RCC 7860 (cell line): ENCODE results near the gene RETN.
A peak's percentile ranks its signal among the peaks of the same experiment; 100 is the strongest.

Experiments
- DNase-seq: peaks from one replicate; pipeline ENCODE4 v3.0.0-alpha.2; 2015; ENCODE audit warnings: low spot score
- FAIRE-seq: peaks from 2 replicates; lab custom pipeline; 2012; peaks lifted over from hg19 to GRCh38; lab: Jason Lieb, UNC

The RETN gene, protein sequence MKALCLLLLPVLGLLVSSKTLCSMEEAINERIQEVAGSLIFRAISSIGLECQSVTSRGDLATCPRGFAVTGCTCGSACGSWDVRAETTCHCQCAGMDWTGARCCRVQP

DNA sequence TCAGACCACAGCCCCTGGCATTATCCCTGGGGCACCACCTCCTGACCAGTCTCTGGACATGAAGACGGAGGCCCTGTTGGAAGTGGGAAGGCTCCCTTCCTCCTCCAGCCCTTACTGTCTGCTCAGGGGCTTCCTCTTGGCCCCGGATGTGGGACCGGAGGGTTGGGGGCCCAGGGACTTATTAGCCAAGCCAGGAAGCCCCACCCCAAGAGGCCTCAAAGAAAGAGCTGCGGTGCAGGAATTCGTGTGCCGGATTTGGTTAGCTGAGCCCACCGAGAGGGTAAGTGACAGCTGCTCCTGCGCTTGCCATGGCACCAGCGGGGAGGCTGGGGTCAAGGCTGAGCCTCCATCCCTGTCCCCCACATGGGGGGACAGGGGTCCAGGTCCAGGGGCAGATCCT is at the start of gene RETN:
Gene RETN (plus strand): TSS at position 208 of the 400 bp plus-strand sequence. CDS start 278 bp downstream, outside the sequence.
- DNase-seq: no peak
- FAIRE-seq: no peak

DNA sequence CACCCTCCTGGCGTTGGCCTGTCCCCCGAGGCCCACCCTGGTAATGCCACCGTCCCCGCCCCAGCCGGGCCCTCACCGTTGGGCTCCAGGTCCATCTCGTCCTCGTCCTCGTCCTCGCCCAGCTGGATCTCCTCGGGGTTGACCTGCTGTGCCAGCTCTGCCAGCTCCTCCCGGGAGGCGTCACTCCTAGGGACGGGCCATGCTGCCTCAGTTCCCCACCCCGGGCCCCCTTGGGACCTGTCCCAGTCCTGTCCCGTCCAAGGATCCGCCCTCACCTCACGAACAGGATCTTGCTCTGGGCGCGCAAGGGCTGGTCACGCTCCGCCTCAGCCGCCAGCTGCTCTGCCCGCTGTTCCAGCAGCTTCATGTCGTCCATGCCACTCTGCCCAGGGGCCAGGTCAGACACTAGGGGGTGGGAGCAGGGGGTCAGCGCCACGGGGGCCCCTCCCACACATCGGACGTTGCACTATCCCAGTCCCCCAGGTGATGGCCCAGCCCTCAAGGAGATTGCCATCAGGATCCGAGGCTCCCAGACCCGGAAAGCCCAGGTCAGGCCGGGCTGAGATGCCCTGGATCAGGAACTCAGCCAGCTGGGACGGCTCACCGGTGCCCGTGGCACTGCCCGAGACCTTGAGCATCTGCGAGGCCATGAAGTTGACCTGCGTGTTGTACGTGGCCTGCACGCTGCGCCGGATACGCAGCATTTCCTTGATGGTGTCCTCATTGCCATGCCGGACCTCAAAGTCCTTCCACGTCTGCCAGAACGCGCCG is 49.0 kb upstream of the RETN start:
- FAIRE-seq: no peak
- no peak for DNase-seq

DNA sequence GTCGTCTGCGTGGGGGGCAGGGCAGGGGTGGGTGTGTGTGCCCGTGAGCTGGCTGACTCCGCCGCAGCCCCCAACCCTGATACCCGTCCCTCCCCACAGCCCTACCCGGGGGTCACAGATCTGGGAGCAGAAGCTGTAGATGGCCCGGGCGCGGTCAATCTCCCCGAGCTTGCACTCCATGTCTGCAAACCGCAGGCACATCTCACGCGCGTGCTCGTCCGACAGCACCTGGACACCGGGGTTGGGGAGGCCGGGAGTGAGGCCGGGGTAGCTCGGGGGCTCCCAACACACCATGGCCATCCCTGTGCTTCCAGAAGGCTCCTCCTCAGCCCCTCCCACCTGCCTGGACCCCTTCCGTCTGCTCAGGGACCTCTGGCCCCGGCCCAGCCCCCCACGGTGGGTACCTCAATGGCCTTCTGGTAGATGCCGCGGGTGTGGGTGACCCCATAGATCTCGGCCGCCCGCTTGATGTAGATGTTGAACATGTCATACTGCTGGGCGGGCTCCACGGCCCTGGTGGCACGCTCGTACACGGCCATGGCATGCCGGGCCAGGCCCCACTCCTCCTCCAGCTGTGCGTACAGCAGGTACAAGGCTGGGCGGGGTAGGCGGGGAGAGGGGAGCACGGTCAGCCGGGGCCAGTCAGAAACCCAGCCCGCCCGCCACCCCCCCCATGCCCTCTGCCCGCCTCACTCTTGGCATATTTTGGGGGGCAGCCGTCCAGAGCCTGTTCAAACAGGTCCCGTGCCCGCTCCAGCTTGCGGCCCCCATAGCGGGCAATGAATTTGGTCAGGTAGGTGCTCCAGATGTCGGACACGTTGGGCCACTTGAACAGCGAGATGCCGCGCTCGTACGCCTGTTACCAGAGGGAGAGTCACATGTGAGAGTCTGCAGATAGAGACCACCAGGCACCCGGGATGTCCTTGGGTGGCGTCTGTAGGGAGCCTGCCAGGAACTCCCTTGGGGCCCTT is 48.1 kb upstream of the RETN start:
- FAIRE-seq (no peak), DNase-seq (no peak)

GRCh38 chr19:7622933-7623685 is 45.7 kb upstream of the RETN start:
- no peak for DNase-seq
- no peak for FAIRE-seq

DNA sequence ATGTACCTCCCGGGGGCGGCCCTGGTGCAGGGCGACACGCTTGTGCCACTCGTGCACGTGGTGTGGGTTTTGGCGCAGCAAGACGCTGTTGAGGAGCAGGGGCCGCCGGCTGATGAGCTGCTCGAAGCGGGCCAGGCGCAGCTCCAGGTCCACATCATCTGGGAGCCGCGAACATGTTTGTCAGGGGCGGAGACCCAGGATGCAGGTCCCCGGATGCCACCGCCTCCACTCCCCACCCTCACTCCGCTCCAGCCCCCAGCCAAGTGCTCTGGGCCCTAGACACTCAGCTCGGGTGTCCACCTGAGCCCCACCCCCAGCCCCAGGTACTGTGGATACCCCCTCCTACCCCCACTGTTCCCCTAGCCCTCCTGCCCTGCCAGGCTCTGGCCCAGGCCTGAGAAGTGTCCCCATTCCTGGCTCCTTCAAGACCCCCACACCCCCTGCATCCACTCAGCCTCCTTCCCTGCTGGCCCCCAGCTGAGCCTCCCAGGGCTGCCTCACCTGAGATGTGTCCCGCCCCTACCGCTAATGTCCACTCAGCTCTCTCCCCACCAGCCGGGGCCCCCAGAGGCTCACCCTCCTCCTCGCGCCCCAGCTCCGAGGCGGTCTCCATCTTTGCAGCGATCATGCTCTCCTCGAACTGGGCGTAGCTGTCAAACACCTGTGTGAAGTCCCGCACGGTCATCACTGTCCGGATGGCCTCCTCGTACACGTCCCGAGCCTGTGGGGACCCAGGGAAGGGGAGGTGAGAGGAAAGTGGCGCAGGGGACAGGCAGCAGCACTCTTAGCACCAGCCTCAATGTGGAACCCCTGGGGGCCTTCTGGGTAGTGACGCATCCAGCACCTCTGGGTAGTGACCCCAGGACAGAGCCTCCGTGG is 44.9 kb upstream of the RETN start:
- FAIRE-seq: no peak

GRCh38 chr19:7624810-7625209 is 44.0 kb upstream of the RETN start:
- no peak for FAIRE-seq
- DNase-seq: no peak

More for the DNA sequence above, 44.9 kb upstream of the RETN start:
- no peak for DNase-seq

- DNase-seq (no peak), FAIRE-seq (no peak)
Observed at GRCh38 chr19:7625763-7626372, 43.0 kb upstream of the RETN start.

DNA sequence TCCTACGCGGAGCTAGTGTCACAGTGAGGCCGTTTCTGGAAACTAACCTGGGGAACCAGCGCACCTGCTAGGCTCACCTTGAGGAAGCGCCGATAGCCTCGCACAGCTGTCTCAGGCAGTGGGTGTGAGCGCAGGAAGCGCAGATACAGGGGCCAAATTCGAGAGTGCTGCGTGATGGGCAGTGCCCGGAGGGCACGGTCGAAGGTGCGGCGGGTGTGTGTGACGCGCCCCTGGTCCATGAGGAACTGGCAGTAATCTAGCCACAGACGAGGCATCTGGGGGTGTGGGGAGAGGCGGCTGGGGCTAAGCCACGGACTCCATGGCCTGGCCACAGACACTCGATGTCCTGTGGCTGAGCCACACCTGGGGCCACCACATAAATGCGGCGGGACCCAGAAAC is 41.7 kb upstream of the RETN start:
- no peak for FAIRE-seq
- no peak for DNase-seq

DNA sequence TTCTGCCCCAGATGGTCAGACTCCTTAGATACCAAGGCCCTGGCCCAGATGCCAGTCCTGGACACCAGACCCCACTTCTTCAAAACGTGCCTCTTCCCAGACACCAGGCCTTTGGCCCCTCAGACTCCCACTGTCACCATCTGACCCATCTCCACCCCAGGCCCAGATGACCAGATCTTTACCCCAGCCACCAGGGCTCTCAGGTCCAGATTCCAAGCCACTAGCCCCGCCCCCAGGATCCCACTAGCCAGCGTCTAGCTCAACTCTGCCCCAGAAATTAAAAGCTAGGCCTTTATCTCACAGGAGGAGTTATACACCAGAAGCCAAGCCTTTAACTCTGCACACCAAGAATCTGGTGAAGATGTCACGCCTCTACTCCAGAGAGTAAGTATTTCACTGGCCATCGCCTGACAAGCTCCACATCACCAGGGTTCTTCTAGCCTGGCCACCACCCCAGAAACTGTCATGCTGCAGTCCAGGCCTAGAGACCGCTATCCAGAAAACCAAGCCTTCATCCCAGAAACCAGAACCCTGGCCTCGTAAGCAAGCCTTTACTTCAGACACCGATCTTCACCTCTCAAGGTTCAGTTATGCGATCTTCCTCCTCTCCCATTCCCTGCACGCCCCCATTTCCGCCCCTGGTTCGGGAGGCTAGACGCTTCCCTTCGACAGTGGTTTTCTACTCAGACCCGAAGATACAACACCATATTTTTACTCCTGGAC is 40.1 kb upstream of the RETN start:
- DNase-seq: no peak
- FAIRE-seq: no peak

GRCh38 chr19:7629347-7630054 is 39.3 kb upstream of the RETN start, which contains the start of the genes PET100 and XAB2:
PET100 (plus strand) TSS chr19:7629793; CDS start chr19:7629834, 41 bp downstream.
XAB2 (minus strand) TSS chr19:7629545; CDS start chr19:7629527, 18 bp downstream.
- FAIRE-seq (peak; percentile 96), DNase-seq (peak; percentile 98)

GRCh38 chr19:7631577-7631976 is 37.3 kb upstream of the RETN start:
- DNase-seq: no peak
- no peak for FAIRE-seq

- no peak for DNase-seq
Observed at GRCh38 chr19:7632340-7633203, 36.3 kb upstream of the RETN start.

DNA sequence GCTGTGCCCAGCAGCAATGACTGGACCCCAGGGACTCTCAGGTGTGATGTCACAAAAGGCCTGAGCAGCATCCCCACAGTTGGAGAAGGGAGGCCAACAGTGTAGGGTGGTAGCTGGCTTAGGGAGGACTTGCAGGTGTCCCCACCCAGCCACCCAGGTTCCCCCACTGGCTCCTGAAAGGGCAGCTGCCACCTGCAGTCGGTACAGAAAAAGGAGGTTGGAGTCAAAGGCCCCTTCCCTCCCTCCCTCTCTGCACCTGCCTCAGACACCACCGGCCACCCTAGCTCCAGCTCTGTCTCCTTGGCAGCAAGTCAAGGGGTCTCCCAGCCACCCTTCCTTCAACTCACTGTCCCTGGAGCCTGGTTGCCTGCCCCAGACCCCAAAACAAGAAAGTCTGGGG is 35.2 kb upstream of the RETN start, which contains the start of gene PCP2:
Gene PCP2 (minus strand): TSS at position 22 of the 400 bp plus-strand sequence. CDS start 262 bp downstream, outside the sequence.
- FAIRE-seq (no peak), DNase-seq (no peak)

More at GRCh38 chr19:7632340-7633203, 36.3 kb upstream of the RETN start:
- no peak for FAIRE-seq

GRCh38 chr19:7635670-7636069 is 33.2 kb upstream of the RETN start:
- DNase-seq: no peak
- FAIRE-seq: no peak

DNA sequence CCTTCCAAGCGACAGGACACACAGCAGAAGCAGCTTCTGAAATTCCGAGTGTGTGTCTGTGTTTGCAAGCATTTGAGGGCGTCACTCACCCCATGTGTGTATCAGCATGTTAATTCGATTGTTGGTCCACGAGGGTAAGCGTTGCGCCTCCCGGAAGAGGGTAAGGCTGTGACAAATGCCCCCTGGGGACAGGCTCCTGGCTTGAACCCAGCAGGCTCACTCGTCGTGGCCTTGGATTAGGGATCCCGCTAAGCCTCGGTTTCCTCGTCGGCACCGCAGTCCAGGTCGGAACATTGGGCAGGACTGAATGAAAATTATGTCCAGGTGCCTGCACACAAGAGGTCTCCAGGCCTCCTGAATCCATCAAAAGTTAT is 32.5 kb upstream of the RETN start:
- no peak for FAIRE-seq
- no peak for DNase-seq

GRCh38 chr19:7636691-7637373 is 32.0 kb upstream of the RETN start, which contains the start of gene STXBP2:
STXBP2 (plus strand) TSS chr19:7637110; CDS start chr19:7637150, 40 bp downstream.
- FAIRE-seq: no peak
- peak; percentile 54 for DNase-seq
